ENCODE measurements around the gene SH3PXD2B.
"Not testable (repeated sequence)": the region's sequence is repeated elsewhere in the genome, so short reads cannot be mapped to it uniquely, and the experiment has no call there.

SH3PXD2B gene

DNA sequence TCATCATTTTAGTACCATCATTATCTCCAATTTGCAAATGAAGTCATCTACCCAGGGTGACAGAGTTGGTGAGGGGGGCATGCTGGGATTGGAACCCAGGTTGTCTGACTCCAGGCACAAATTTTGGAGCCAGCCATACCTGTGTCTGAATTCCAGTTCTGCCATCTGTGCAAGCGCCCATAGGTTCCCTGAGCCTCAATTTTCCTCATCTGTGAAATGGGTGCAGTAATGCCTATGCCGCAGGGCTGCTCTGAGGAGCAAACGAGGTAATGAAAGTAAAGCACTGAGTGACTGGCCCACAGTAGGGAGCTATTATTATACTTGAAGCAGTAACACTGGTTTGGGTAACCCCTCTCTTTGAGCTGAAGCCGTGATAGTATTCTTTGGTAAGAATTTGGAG lies 49.6 kb downstream of the SH3PXD2B start:
- TF ChIP-seq, protein P1, sequence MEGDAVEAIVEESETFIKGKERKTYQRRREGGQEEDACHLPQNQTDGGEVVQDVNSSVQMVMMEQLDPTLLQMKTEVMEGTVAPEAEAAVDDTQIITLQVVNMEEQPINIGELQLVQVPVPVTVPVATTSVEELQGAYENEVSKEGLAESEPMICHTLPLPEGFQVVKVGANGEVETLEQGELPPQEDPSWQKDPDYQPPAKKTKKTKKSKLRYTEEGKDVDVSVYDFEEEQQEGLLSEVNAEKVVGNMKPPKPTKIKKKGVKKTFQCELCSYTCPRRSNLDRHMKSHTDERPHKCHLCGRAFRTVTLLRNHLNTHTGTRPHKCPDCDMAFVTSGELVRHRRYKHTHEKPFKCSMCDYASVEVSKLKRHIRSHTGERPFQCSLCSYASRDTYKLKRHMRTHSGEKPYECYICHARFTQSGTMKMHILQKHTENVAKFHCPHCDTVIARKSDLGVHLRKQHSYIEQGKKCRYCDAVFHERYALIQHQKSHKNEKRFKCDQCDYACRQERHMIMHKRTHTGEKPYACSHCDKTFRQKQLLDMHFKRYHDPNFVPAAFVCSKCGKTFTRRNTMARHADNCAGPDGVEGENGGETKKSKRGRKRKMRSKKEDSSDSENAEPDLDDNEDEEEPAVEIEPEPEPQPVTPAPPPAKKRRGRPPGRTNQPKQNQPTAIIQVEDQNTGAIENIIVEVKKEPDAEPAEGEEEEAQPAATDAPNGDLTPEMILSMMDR (IDR thresholded peaks at IDR 0.05; ENCODE audit: unreplicated experiment in 3 of 3): no peak
- Mint-ChIP-seq H3K36me3 (ENCODE audit: low read depth) (peaks cover 60% of the 10 kb centered on the region), H3K4me1 (peaks cover 70% of the 10 kb centered on the region), H3K27me3 (ENCODE audit: low read depth) (no peaks in the 10 kb centered on the region), H3K9me3 (no peaks in the 10 kb centered on the region), H3K4me3 (no peak overlapping the region), H3K27ac (peak overlapping the region; percentile 15 to 100 (median 84))

DNA sequence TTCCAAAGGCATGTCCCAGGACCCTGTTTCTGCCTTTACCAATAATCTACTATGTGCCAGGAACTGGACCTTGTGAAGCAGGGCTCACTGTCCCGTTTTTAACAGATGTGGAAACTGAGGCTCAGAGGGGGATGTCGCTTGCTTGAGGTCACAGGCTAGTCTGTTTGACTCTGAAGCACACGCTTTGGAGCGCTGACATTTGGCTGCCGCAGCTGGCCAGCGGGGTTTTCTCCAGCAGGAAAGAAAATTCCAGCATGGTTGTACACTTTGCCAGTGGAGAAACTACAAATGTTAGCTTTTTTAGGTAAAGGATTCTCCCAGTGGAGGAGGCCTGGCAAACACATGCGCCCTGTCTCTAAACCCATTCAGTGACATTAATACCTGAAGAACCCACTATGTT lies 50.5 kb downstream of the SH3PXD2B start:
- no peaks in the 10 kb centered on the region for H3K27me3 Mint-ChIP-seq (ENCODE audit: low read depth)

GRCh38 chr5:172403189-172403796 lies 51.0 kb downstream of the SH3PXD2B start:
- no peaks in the 10 kb centered on the region for H3K27me3 Mint-ChIP-seq (ENCODE audit: low read depth)
- H3K36me3 Mint-ChIP-seq (ENCODE audit: low read depth): peaks cover 74% of the 10 kb centered on the region
- H3K9me3 Mint-ChIP-seq: peaks cover 5% of the 10 kb centered on the region
- H3K4me1 Mint-ChIP-seq: peaks cover 85% of the 10 kb centered on the region
- TF ChIP-seq, protein P1 (IDR thresholded peaks at IDR 0.05; ENCODE audit: unreplicated experiment in 3 of 3): no peak
- H3K4me3 Mint-ChIP-seq: peak overlapping the region in 2 of 3 experiments; percentile 11 to 66
- peak overlapping the region; percentile 98 to 100 (median 100) for H3K27ac Mint-ChIP-seq

More for the DNA sequence above, 50.5 kb downstream of the SH3PXD2B start:
- H3K4me3 Mint-ChIP-seq: no peak overlapping the region
- H3K9me3 Mint-ChIP-seq: peaks cover 1% of the 10 kb centered on the region
- H3K4me1 Mint-ChIP-seq: peaks cover 79% of the 10 kb centered on the region
- H3K36me3 Mint-ChIP-seq (ENCODE audit: low read depth): peaks cover 69% of the 10 kb centered on the region
- TF ChIP-seq, protein P1 (IDR thresholded peaks at IDR 0.05; ENCODE audit: unreplicated experiment in 3 of 3): no peak
- H3K27ac Mint-ChIP-seq: peak overlapping the region; percentile 98 to 100 (median 100)

DNA sequence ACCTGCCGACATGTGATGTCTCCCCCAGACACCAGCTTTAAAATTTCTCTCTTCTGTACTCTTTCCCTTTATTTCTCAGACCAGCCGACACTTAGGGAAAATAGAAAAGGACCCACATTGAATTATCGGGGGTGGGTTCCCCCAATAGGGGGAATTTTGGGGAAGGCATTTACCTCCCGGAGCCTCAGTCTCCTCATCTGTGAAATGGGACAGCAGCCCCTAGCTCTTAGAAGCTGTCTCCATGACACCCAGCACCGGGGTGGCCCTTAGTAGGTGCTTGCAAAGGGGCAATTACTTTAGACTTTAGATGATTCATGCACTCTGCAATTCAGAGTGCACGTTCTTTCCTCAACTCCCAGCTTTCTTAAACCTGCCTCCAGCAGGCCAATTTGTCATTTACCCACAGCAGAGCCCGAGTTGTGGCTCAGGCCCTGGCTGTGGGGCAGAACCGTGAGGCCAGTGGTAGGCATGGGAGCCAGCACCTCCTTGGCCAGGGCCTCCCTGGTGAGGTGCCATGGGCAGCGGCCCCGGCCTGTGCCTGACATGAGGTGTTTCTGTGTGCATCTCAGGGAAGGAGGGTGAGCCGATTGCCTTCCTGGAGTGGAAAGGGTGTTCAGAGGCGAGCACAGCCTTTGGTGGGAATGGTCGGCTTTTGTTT lies 51.7 kb downstream of the SH3PXD2B start:
- peaks cover 80% of the 10 kb centered on the region for H3K4me1 Mint-ChIP-seq
- peaks cover 80% of the 10 kb centered on the region for H3K36me3 Mint-ChIP-seq (ENCODE audit: low read depth)
- H3K27ac Mint-ChIP-seq: peak overlapping the region; percentile 98 to 100 (median 100)
- no peaks in the 10 kb centered on the region for H3K27me3 Mint-ChIP-seq (ENCODE audit: low read depth)
- peaks cover 11% of the 10 kb centered on the region for H3K9me3 Mint-ChIP-seq
- TF ChIP-seq, protein P1 (IDR thresholded peaks at IDR 0.05; ENCODE audit: unreplicated experiment in 3 of 3): no peak
- peak overlapping the region in 1 of 3 experiments; percentile 11 for H3K4me3 Mint-ChIP-seq

- Mint-ChIP-seq H3K9me3 (peaks cover 17% of the 10 kb centered on the region), H3K4me1 (peaks cover 74% of the 10 kb centered on the region), H3K27ac (peak overlapping the region; percentile 98 to 100 (median 100)), H3K36me3 (ENCODE audit: low read depth) (peaks cover 82% of the 10 kb centered on the region)
- H3K4me3 Mint-ChIP-seq; H3K27me3 Mint-ChIP-seq (ENCODE audit: low read depth): not testable (repeated sequence)
Measured at GRCh38 chr5:172402031-172402430, 52.3 kb downstream of the SH3PXD2B start.

GRCh38 chr5:172399826-172400225 lies 54.5 kb downstream of the SH3PXD2B start:
- no peaks in the 10 kb centered on the region for H3K27me3 Mint-ChIP-seq (ENCODE audit: low read depth)
- no peak overlapping the region for H3K4me3 Mint-ChIP-seq
- peak overlapping the region in 2 of 3 experiments; percentile 2 to 100 for H3K27ac Mint-ChIP-seq
- peaks cover 26% of the 10 kb centered on the region for H3K9me3 Mint-ChIP-seq
- peaks cover 87% of the 10 kb centered on the region for H3K36me3 Mint-ChIP-seq (ENCODE audit: low read depth)
- H3K4me1 Mint-ChIP-seq: peaks cover 55% of the 10 kb centered on the region
- TF ChIP-seq, protein P1 (IDR thresholded peaks at IDR 0.05; ENCODE audit: unreplicated experiment in 3 of 3): no peak

All from nephron (organoid).